HG03103 (cell line): Measurements from ENCODE around the gene VEGFB.

Experiments
- ATAC-seq: cut with Tn5 transposase; IDR thresholded peaks from one replicate; pipeline ENCODE4 v1.9.1; 2021; ENCODE audit warnings: low read depth; ENCODE audit not compliant: unreplicated experiment

Gene VEGFB

GRCh38 chr11:64233913-64234586 is at the start of gene VEGFB:
VEGFB (plus strand) TSS chr11:64234584; CDS start chr11:64234834, 250 bp downstream.
- no peak for ATAC-seq

- ATAC-seq, result peak; percentile 8
These were observed 49.1 kb upstream of the VEGFB start for GRCh38 chr11:64185175-64185692.

GRCh38 chr11:64185693-64186491 is 48.5 kb upstream of the VEGFB start, which contains the start of gene STIP1:
STIP1 (plus strand) TSS chr11:64186171; CDS start chr11:64186262, 91 bp downstream.
- ATAC-seq, result peak; percentile 75

GRCh38 chr11:64186492-64187165 is 47.8 kb upstream of the VEGFB start:
- ATAC-seq, result no peak

- no peak for ATAC-seq
These were observed 42.0 kb upstream of the VEGFB start for GRCh38 chr11:64192434-64192833.

GRCh38 chr11:64196626-64197025 is 37.8 kb upstream of the VEGFB start:
- no peak for ATAC-seq

GRCh38 chr11:64198511-64198910 is 35.9 kb upstream of the VEGFB start:
- ATAC-seq, result no peak

- no peak for ATAC-seq
These were observed 32.8 kb upstream of the VEGFB start for GRCh38 chr11:64201543-64201942.

GRCh38 chr11:64202992-64203391 is 31.4 kb upstream of the VEGFB start:
- ATAC-seq, result no peak

- ATAC-seq, result no peak
These were observed 30.8 kb upstream of the VEGFB start for GRCh38 chr11:64203421-64204079.

GRCh38 chr11:64204080-64204440 is 30.3 kb upstream of the VEGFB start:
- no peak for ATAC-seq

GRCh38 chr11:64204464-64204989 is 29.9 kb upstream of the VEGFB start:
- no peak for ATAC-seq

GRCh38 chr11:64206457-64207255 is 27.7 kb upstream of the VEGFB start, which contains the start of gene FERMT3:
FERMT3 (plus strand) TSS chr11:64206721; CDS start chr11:64207365, 644 bp downstream.
- ATAC-seq, result no peak

- ATAC-seq, result peak; percentile 42
These were observed 26.9 kb upstream of the VEGFB start for GRCh38 chr11:64207256-64208085.

- ATAC-seq, result no peak
These were observed 26.1 kb upstream of the VEGFB start for GRCh38 chr11:64208086-64208795.

GRCh38 chr11:64208796-64209562 is 25.4 kb upstream of the VEGFB start:
- ATAC-seq, result no peak

GRCh38 chr11:64209563-64209843 is 24.9 kb upstream of the VEGFB start:
- no peak for ATAC-seq
